K562 (cell line): ENCODE results near the gene FAM83G. TPM values are rescaled to one million over a fixed set of nuclear protein-coding genes. Genes with fewer than 3 reads are reported as not detected.

Source experiments
- ATAC-seq: fragments of 200-7000 bp; cut with Tn5 transposase; 3 replicates; pipeline ENCODE4 v1.9.1; 2020; ENCODE audit warnings: moderate library complexity
- BruUV-seq: library from RNA; stranded (reverse); fragments of 400-500 nt; replicated peaks from 2 replicates; lab custom pipeline; 2021; lab: Mats Ljungman, UMichigan
- CTCF ChIA-PET: fragments of 300-600 bp; formaldehyde crosslinking; extraction: SDS; loops from one replicate; lab custom pipeline; 2021; ENCODE audit warnings: low intra/inter-chr PET ratio; lab: Yijun Ruan, JAX
- POLR2A ChIA-PET: fragments of 300-600, 350-650 bp; sonication (Branson Sonifier 250); formaldehyde crosslinking; extraction: SDS; loops from one replicate; lab custom pipeline; 2021; ENCODE audit warnings: antibody characterized with exemption, inconsistent platforms; lab: Yijun Ruan, JAX
- DNase-seq, 4 experiments: peaks; one replicate each; pipeline versions ENCODE4 v3.0.0 to v3.0.0-alpha.2; 2011 to 2018; ENCODE audit warnings: low spot score in 3 of 4, mixed read lengths in 3 of 4; ENCODE audit errors: extremely low read depth in 1 of 4
- FAIRE-seq: peaks from 2 replicates; lab custom pipeline; 2011; peaks lifted over from hg19 to GRCh38; lab: Jason Lieb, UNC
- H2AFZ ChIP-seq: 2 replicates; pipeline ENCODE4 v1.6.0; 2011; ENCODE audit warnings: low read depth, low read length, control low read depth, inconsistent platforms
- H3K27ac ChIP-seq: fragments of 200-600 bp; 3 replicates; pipeline ENCODE4 v1.8.0; 2011; ENCODE audit warnings: low read depth, mild to moderate bottlenecking, control low read depth, inconsistent platforms, low read length, moderate library complexity, mixed read lengths; ENCODE audit errors: extremely low read depth
- H3K27me3 ChIP-seq, 2 experiments: fragments of 300-600 bp in 1 of 2; 2 replicates in 1 of 2; 3 replicates in 1 of 2; pipeline versions ENCODE4 v1.6.0 to v1.8.0; 2011; ENCODE audit warnings: inconsistent platforms in 2 of 2, low read length in 2 of 2, mild to moderate bottlenecking in 1 of 2, mixed read lengths in 1 of 2, moderate library complexity in 1 of 2; ENCODE audit not compliant: control insufficient read depth in 2 of 2, insufficient read depth in 2 of 2
- H3K36me3 ChIP-seq: fragments of 300-600 bp; 3 replicates; pipeline ENCODE4 v1.8.0; 2011; ENCODE audit warnings: mild to moderate bottlenecking, low read length, inconsistent platforms; ENCODE audit not compliant: control insufficient read depth, insufficient read depth
- H3K4me1 ChIP-seq, 2 experiments: fragments of 200-600 bp in 1 of 2; replicated peaks in 1 of 2; 2 replicates in 1 of 2; 3 replicates in 1 of 2; pipeline versions ENCODE4 v1.5.1 to v1.8.0; 2011; ENCODE audit warnings: inconsistent platforms in 2 of 2, low read length in 2 of 2, mild to moderate bottlenecking in 1 of 2, mixed read lengths in 1 of 2, moderate library complexity in 1 of 2; ENCODE audit not compliant: control insufficient read depth in 2 of 2, insufficient read depth in 2 of 2
- H3K4me2 ChIP-seq: 2 replicates; pipeline ENCODE4 v1.6.1; 2011; ENCODE audit warnings: low read length, control low read depth, inconsistent platforms, mixed read lengths; ENCODE audit not compliant: insufficient read depth
- H3K4me3 ChIP-seq: fragments of 200-600 bp; sonication (generic), shearing (Covaris generic); 2 replicates; pipeline ENCODE4 v1.5.1; 2016; ENCODE audit warnings: control low read depth, inconsistent platforms
- H3K79me2 ChIP-seq: fragments of 200-600 bp; 3 replicates; pipeline ENCODE4 v1.8.0; 2011; ENCODE audit warnings: low read length, inconsistent platforms; ENCODE audit not compliant: control insufficient read depth, insufficient read depth
- H3K9ac ChIP-seq, 2 experiments: 2 replicates each; pipeline versions ENCODE4 v1.6.0 to v1.6.1; 2011; ENCODE audit warnings: low read depth in 2 of 2, low read length in 2 of 2, control low read depth in 1 of 2, inconsistent platforms in 1 of 2, mild to moderate bottlenecking in 1 of 2, mixed read lengths in 1 of 2; ENCODE audit not compliant: insufficient read depth in 1 of 2
- H3K9me1 ChIP-seq: one replicate; pipeline ENCODE4 v1.6.0; 2011; ENCODE audit warnings: inconsistent platforms, mild to moderate bottlenecking, low read length, moderate library complexity; ENCODE audit not compliant: control insufficient read depth, insufficient read depth
- H3K9me3 ChIP-seq: replicated peaks from 2 replicates; pipeline ENCODE4 v1.5.1; 2011; ENCODE audit warnings: low read depth, low read length, inconsistent platforms; ENCODE audit not compliant: control insufficient read depth, insufficient read depth
- H4K20me1 ChIP-seq: replicated peaks from 2 replicates; pipeline ENCODE4 v1.6.1; 2011; ENCODE audit warnings: low read length, inconsistent platforms, mixed read lengths; ENCODE audit not compliant: control insufficient read depth, insufficient read depth
- ATF6 ChIP-seq: sonication (generic); formaldehyde crosslinking; IDR thresholded peaks from 2 replicates; pipeline ENCODE4 v1.4.0; 2020; ENCODE audit warnings: mild to moderate bottlenecking, missing genetic modification reagents
- BCOR ChIP-seq: fragments of 450-650 bp; IDR thresholded peaks from 2 replicates; pipeline ENCODE4 v1.6.1; 2016
- CBFA2T2 ChIP-seq: fragments of 450-650 bp; conservative IDR thresholded peaks from 2 replicates; pipeline ENCODE4 v1.6.1; 2017; ENCODE audit warnings: mild to moderate bottlenecking
- CHCHD3 ChIP-seq: fragments of 250-450 bp; sonication (Bioruptor Pico); IDR thresholded peaks from 2 replicates; pipeline ENCODE4 v2.1.2; 2022; ENCODE audit warnings: mild to moderate bottlenecking
- CREM ChIP-seq: IDR thresholded peaks from 2 replicates; pipeline ENCODE4 v1.6.1; 2014; ENCODE audit warnings: antibody characterized with exemption, low read depth
- HMG20A ChIP-seq: fragments of 450-650 bp; formaldehyde crosslinking; conservative IDR thresholded peaks from 2 replicates; pipeline ENCODE4 v1.4.0; 2020; ENCODE audit warnings: mild to moderate bottlenecking, mixed read lengths
- HNRNPL ChIP-seq: fragments of 200-400 bp; formaldehyde crosslinking; IDR thresholded peaks from 2 replicates; pipeline ENCODE4 v1.6.1; 2017; ENCODE audit warnings: low read depth, mild to moderate bottlenecking, low read length
- KLF1 ChIP-seq: fragments of 450-650 bp; IDR thresholded peaks from 2 replicates; pipeline ENCODE4 v1.6.1; 2016; ENCODE audit warnings: missing genetic modification characterization, missing compliant biosample characterization
- MAFK ChIP-seq: IDR thresholded peaks from 2 replicates; pipeline ENCODE4 v1.6.1; 2011; ENCODE audit warnings: low read length, improper control_type of control experiment
- PHF8 ChIP-seq: fragments of 200-600 bp; sonication (generic); IDR thresholded peaks from 2 replicates; pipeline ENCODE4 v1.6.1; 2012; ENCODE audit warnings: mixed run types, mild to moderate bottlenecking, inconsistent platforms, low read length, moderate library complexity, borderline replicate concordance
- PKNOX1 ChIP-seq: fragments of 450-650 bp; IDR thresholded peaks from 2 replicates; pipeline ENCODE4 v1.6.1; 2016
- SRSF7 ChIP-seq: fragments of 200-400 bp; formaldehyde crosslinking; optimal IDR thresholded peaks from 2 replicates; pipeline ENCODE3; 2017; ENCODE audit warnings: mild to moderate bottlenecking, low read depth, low read length
- TFAP4 ChIP-seq: sonication (generic); formaldehyde crosslinking; IDR thresholded peaks from 2 replicates; pipeline ENCODE4 v1.8.0; 2022; ENCODE audit warnings: missing genetic modification reagents, mild to moderate bottlenecking, moderate library complexity, borderline replicate concordance
- XRCC5 ChIP-seq: fragments of 200-400 bp; formaldehyde crosslinking; IDR thresholded peaks from 2 replicates; pipeline ENCODE4 v1.6.1; 2017; ENCODE audit warnings: low read depth, mild to moderate bottlenecking, low read length
- ZNF12 ChIP-seq: sonication (generic); formaldehyde crosslinking; IDR thresholded peaks from 2 replicates; pipeline ENCODE4 v1.4.0; 2020; ENCODE audit warnings: mild to moderate bottlenecking, missing genetic modification reagents
- ZNF316 ChIP-seq: fragments of 450-650 bp; IDR thresholded peaks from 2 replicates; pipeline ENCODE4 v1.6.1; 2016
- ZNF324 ChIP-seq: fragments of 250-450 bp; sonication (Bioruptor Pico); IDR thresholded peaks from 2 replicates; pipeline ENCODE4 v1.4.0; 2020; ENCODE audit warnings: mild to moderate bottlenecking
- ZNF41 ChIP-seq: fragments of 250-450 bp; sonication (Bioruptor Pico); conservative IDR thresholded peaks from 2 replicates; pipeline ENCODE4 v1.4.0; 2020; ENCODE audit warnings: mild to moderate bottlenecking
- ZNF436 ChIP-seq: fragments of 250-450, 450-650 bp; sonication (Bioruptor Pico); formaldehyde crosslinking; IDR thresholded peaks from 2 replicates; pipeline ENCODE4 v1.7.0; 2020; ENCODE audit warnings: mild to moderate bottlenecking
- ZNF717 ChIP-seq: fragments of 250-450 bp; sonication (Bioruptor Pico); IDR thresholded peaks from 2 replicates; pipeline ENCODE4 v1.5.0; 2021
- ZNF785 ChIP-seq: fragments of 250-450 bp; sonication (Bioruptor Pico); IDR thresholded peaks from 2 replicates; pipeline ENCODE4 v1.4.0; 2020; ENCODE audit warnings: mild to moderate bottlenecking
- WGBS: fragments of 100-300 bp; shearing (Covaris generic); methylation state at CpG from one replicate; pipeline ENCODE4 v1.1.6; 2016; ENCODE audit warnings: low coverage, mixed read lengths; ENCODE audit not compliant: insufficient coverage; ENCODE audit errors: missing lambda C conversion rate; 5-methylcytosine and 5-hydroxymethylcytosine counted together
- in situ Hi-C: fragments of 300-500 bp; cut with MboI; formaldehyde crosslinking; loops from 4 replicates; pipeline ENCODE4 v1.15.0; 2018; ENCODE audit warnings: inconsistent platforms, mixed read lengths
- intact Hi-C: fragments of 100-400 bp; cut with micrococcal nuclease; formaldehyde crosslinking; loops from 2 replicates; pipeline ENCODE4 v1.14.2; 2022
- polyA plus RNA-seq, 8 experiments: library from polyadenylated mRNA; depleted of rRNA in 4 of 8; stranded (reverse) in 5 of 8; unstranded in 3 of 8; fragments of >200 nt; fragmentation: Nextera tagmentation in 2 of 8; fragmentation: Illumina TruSeq in 1 of 8; extraction: Ambion mirVana in 2 of 8; extraction: Trizol in 1 of 8; gene quantifications; 2 replicates each; pipeline versions ENCODE4 v1.2.1 to v1.2.3, GENCODE V29; 2011 to 2014; ENCODE audit warnings: inconsistent platforms in 1 of 8, missing spikeins in 1 of 8
- total RNA-seq, 7 experiments: library from RNA; depleted of rRNA in 6 of 7; stranded (reverse); fragments of >200 nt in 6 of 7; fragmentation: Illumina TruSeq in 2 of 7; extraction: Trizol in 2 of 7; gene quantifications; 2 replicates each; pipeline versions ENCODE4 v1.2.1 to v1.2.3, GENCODE V29; 2011 to 2021; ENCODE audit warnings: low replicate concordance in 1 of 7

FAM83G gene
- total and polyA plus RNA-seq, 9 of the 15 experiments (the other 6 are each of a cell fraction or from before 2014, with no cell fraction given) = 0.04 to 10.3 (median 4.5) TPM; not detected in 1

GRCh38 chr17:19022128-19022527 is 17.6 kb upstream of the FAM83G start (continued):
- TF ChIP-seq PKNOX1 (no peak), ZNF41 (no peak), ZNF785 (no peak)

GRCh38 chr17:19021622-19022083 is 17.1 kb upstream of the FAM83G start:
- POLR2A ChIA-PET = interaction anchor here (2.1 kb wide), 1 partner anchor 25 kb away, joined by 5 read pairs; no protein-coding TSS in a partner anchor
- in situ Hi-C loops (no loop called here), intact Hi-C loops (no loop called here)
- peak; percentile 90 for ATAC-seq
- Histone ChIP-seq H3K79me2 (no peaks in the 10 kb centered on the region), H3K9me1 (no peaks in the 10 kb centered on the region), H3K27me3 (no peaks in the 10 kb centered on the region), H3K4me2 (peak overlapping the region; percentile 68), H3K4me3 (peak overlapping the region; percentile 36), H3K27ac (0 out of 3 replicates have a peak overlapping the region, but pooled peaks have one; percentile 28), H3K36me3 (no peaks in the 10 kb centered on the region), H3K9me3 (no peaks in the 10 kb centered on the region), H3K4me1 (peaks cover 12 to 40% of the 10 kb centered on the region in 2 experiments; a peak in 4 of 5 replicates), H4K20me1 (no peaks in the 10 kb centered on the region), H2AFZ (peak overlapping the region; percentile 87), H3K9ac (peak overlapping the region; percentile 26 to 89; a peak in 3 of 4 replicates)
- 39% methylated on average over 22 of the region's 24 CpGs for WGBS
- no TSS peak for BruUV-seq
- peak; percentile 57 to 79 (median 63) for DNase-seq
- peak; percentile 83 for FAIRE-seq
- CTCF ChIA-PET = no interaction called here
- TF ChIP-seq HNRNPL (no peak), PHF8 (peak; percentile 21; the same call in 1 of the 2 replicates), ZNF717 (no peak), CBFA2T2 (no peak), BCOR (no peak), ATF6 (CRISPR knock-in tag) (no peak), SRSF7 (no peak), KLF1 (tag) (no peak), CREM (no peak), HMG20A (CRISPR knock-in tag) (no peak), ZNF12 (no peak), ZNF436 (CRISPR knock-in tag) (no peak), XRCC5 (no peak), TFAP4 (CRISPR knock-in tag) (peak; percentile 35; the same call in 1 of the 2 replicates), MAFK (no peak), ZNF324 (no peak), CHCHD3 (CRISPR knock-in tag) (no peak), ZNF316 (no peak)
